Measurements from ENCODE around the gene MYH9. TPM values are rescaled to one million over a fixed set of nuclear protein-coding genes. Genes with fewer than 3 reads are reported as not detected.

MYH9 gene
- total RNA-seq, 1 experiment from 2014 or later = 380 TPM

- DNase-seq = no peak
- H3K9me3 ChIP-seq = no peaks in the 10 kb centered on the region
- peaks cover 99% of the 10 kb centered on the region for H3K36me3 ChIP-seq
- no peaks in the 10 kb centered on the region for H3K27me3 ChIP-seq
- no peak overlapping the region for H3K4me3 ChIP-seq
Observed at GRCh38 chr22:36323182-36323854, 64.4 kb downstream of the MYH9 start.

GRCh38 chr22:36322602-36322915 is 65.2 kb downstream of the MYH9 start:
- H3K36me3 ChIP-seq = peaks cover 99% of the 10 kb centered on the region
- H3K9me3 ChIP-seq = no peaks in the 10 kb centered on the region
- H3K4me3 ChIP-seq = no peak overlapping the region
- no peaks in the 10 kb centered on the region for H3K27me3 ChIP-seq
- DNase-seq = no peak

GRCh38 chr22:36321797-36322601 is 65.8 kb downstream of the MYH9 start:
- DNase-seq = no peak
- Histone ChIP-seq H3K36me3 (peaks cover 97% of the 10 kb centered on the region), H3K27me3 (no peaks in the 10 kb centered on the region), H3K9me3 (no peaks in the 10 kb centered on the region), H3K4me3 (no peak overlapping the region)

GRCh38 chr22:36320553-36320952 is 67.2 kb downstream of the MYH9 start:
- H3K9me3 ChIP-seq = no peaks in the 10 kb centered on the region
- H3K36me3 ChIP-seq = peaks cover 93% of the 10 kb centered on the region
- H3K27me3 ChIP-seq = no peaks in the 10 kb centered on the region
- no peak for DNase-seq
- H3K4me3 ChIP-seq = no peak overlapping the region

- no peaks in the 10 kb centered on the region for H3K9me3 ChIP-seq
- H3K27me3 ChIP-seq = no peaks in the 10 kb centered on the region
- no peak for DNase-seq
- no peak overlapping the region for H3K4me3 ChIP-seq
- peaks cover 93% of the 10 kb centered on the region for H3K36me3 ChIP-seq
Observed at GRCh38 chr22:36319595-36320497, 67.9 kb downstream of the MYH9 start.

GRCh38 chr22:36318442-36318841 is 69.3 kb downstream of the MYH9 start:
- Histone ChIP-seq H3K27me3 (no peaks in the 10 kb centered on the region), H3K4me3 (no peak overlapping the region), H3K9me3 (no peaks in the 10 kb centered on the region), H3K36me3 (peaks cover 93% of the 10 kb centered on the region)
- DNase-seq = no peak

- H3K36me3 ChIP-seq = peaks cover 87% of the 10 kb centered on the region
- no peak for DNase-seq
Observed at GRCh38 chr22:36317658-36318271, 70.0 kb downstream of the MYH9 start.

GRCh38 chr22:36316419-36316818 is 71.3 kb downstream of the MYH9 start:
- Histone ChIP-seq H3K9me3 (no peaks in the 10 kb centered on the region), H3K36me3 (peaks cover 87% of the 10 kb centered on the region), H3K4me3 (no peak overlapping the region), H3K27me3 (no peaks in the 10 kb centered on the region)
- no peak for DNase-seq

More at GRCh38 chr22:36317658-36318271, 70.0 kb downstream of the MYH9 start:
- H3K4me3 ChIP-seq = no peak overlapping the region
- no peaks in the 10 kb centered on the region for H3K9me3 ChIP-seq
- no peaks in the 10 kb centered on the region for H3K27me3 ChIP-seq

- Histone ChIP-seq H3K4me3 (no peak overlapping the region), H3K9me3 (no peaks in the 10 kb centered on the region), H3K36me3 (peaks cover 87% of the 10 kb centered on the region), H3K27me3 (no peaks in the 10 kb centered on the region)
- no peak for DNase-seq
Observed at GRCh38 chr22:36315325-36315724, 72.4 kb downstream of the MYH9 start.

- H3K27me3 ChIP-seq = no peaks in the 10 kb centered on the region
- H3K4me3 ChIP-seq = no peak overlapping the region
- DNase-seq = no peak
- peaks cover 90% of the 10 kb centered on the region for H3K36me3 ChIP-seq
- H3K9me3 ChIP-seq = no peaks in the 10 kb centered on the region
Observed at GRCh38 chr22:36311386-36312085, 76.2 kb downstream of the MYH9 start.

- DNase-seq = no peak
- Histone ChIP-seq H3K27me3 (no peaks in the 10 kb centered on the region), H3K36me3 (peaks cover 94% of the 10 kb centered on the region), H3K4me3 (no peak overlapping the region), H3K9me3 (no peaks in the 10 kb centered on the region)
Observed at GRCh38 chr22:36308880-36309279, 78.9 kb downstream of the MYH9 start.

GRCh38 chr22:36306227-36306626 is 81.5 kb downstream of the MYH9 start:
- peaks cover 98% of the 10 kb centered on the region for H3K36me3 ChIP-seq
- no peak for DNase-seq
- no peak overlapping the region for H3K4me3 ChIP-seq
- H3K27me3 ChIP-seq = no peaks in the 10 kb centered on the region
- no peaks in the 10 kb centered on the region for H3K9me3 ChIP-seq

GRCh38 chr22:36305813-36306212 is 82.0 kb downstream of the MYH9 start:
- H3K27me3 ChIP-seq = no peaks in the 10 kb centered on the region
- H3K36me3 ChIP-seq = peaks cover 98% of the 10 kb centered on the region
- no peaks in the 10 kb centered on the region for H3K9me3 ChIP-seq
- DNase-seq = no peak
- no peak overlapping the region for H3K4me3 ChIP-seq

GRCh38 chr22:36304429-36304828 is 83.3 kb downstream of the MYH9 start:
- Histone ChIP-seq H3K9me3 (no peaks in the 10 kb centered on the region), H3K36me3 (peaks cover 98% of the 10 kb centered on the region), H3K4me3 (no peak overlapping the region), H3K27me3 (no peaks in the 10 kb centered on the region)
- no peak for DNase-seq

GRCh38 chr22:36303874-36304273 is 83.9 kb downstream of the MYH9 start:
- no peaks in the 10 kb centered on the region for H3K9me3 ChIP-seq
- H3K27me3 ChIP-seq = no peaks in the 10 kb centered on the region
- peaks cover 98% of the 10 kb centered on the region for H3K36me3 ChIP-seq

GRCh38 chr22:36303115-36303467 is 84.7 kb downstream of the MYH9 start:
- Histone ChIP-seq H3K4me3 (no peak overlapping the region), H3K9me3 (no peaks in the 10 kb centered on the region), H3K36me3 (peaks cover 98% of the 10 kb centered on the region), H3K27me3 (no peaks in the 10 kb centered on the region)
- DNase-seq = no peak

More at GRCh38 chr22:36303874-36304273, 83.9 kb downstream of the MYH9 start:
- no peak overlapping the region for H3K4me3 ChIP-seq
- no peak for DNase-seq

Measured in MG63 (cell line).